ENCODE data around the gene FOSB.

DNA sequence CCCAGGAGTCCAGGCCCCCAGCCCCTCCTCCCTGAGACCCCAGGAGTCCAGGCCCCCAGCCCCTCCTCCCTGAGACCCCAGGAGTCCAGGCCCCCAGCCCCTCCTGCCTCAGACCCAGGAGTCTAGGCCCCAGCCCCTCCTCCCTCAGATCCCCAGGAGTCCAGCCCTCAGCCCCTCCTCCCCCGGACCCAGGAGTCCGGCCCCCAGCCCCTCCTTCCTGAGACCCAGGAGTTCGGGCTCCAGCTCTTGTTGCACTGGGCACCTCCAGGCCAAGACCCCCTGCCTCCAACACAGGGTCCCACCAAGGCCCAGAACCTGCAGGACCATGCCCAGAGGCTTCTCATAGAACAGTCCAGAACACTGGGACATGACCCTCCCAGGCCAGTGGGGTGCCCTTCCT is 47.9 kb upstream of the FOSB start:
- TF ChIP-seq EZH2 (IDR thresholded peaks at IDR 0.05; ENCODE audit: borderline replicate concordance, low read depth, low read length, poor library complexity, severe bottlenecking), result no peak
- TF ChIP-seq, protein P1, sequence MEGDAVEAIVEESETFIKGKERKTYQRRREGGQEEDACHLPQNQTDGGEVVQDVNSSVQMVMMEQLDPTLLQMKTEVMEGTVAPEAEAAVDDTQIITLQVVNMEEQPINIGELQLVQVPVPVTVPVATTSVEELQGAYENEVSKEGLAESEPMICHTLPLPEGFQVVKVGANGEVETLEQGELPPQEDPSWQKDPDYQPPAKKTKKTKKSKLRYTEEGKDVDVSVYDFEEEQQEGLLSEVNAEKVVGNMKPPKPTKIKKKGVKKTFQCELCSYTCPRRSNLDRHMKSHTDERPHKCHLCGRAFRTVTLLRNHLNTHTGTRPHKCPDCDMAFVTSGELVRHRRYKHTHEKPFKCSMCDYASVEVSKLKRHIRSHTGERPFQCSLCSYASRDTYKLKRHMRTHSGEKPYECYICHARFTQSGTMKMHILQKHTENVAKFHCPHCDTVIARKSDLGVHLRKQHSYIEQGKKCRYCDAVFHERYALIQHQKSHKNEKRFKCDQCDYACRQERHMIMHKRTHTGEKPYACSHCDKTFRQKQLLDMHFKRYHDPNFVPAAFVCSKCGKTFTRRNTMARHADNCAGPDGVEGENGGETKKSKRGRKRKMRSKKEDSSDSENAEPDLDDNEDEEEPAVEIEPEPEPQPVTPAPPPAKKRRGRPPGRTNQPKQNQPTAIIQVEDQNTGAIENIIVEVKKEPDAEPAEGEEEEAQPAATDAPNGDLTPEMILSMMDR (conservative IDR thresholded peaks at IDR 0.05; ENCODE audit: low read depth, low read length), result no peak

Data from A673 (cell line).